Transverse colon (tissue), 4 donors: ENCODE data around the gene PRDM8.

Experiments used
- POLR2AphosphoS5 ChIP-seq, 3 donors: sonication (generic); formaldehyde crosslinking; IDR thresholded peaks; one replicate each; pipeline ENCODE4 v1.6.1; 2016; ENCODE audit warnings: antibody characterized with exemption in 3 of 3
- TF ChIP-seq, protein P1 (sequence below), 5 experiments: fragments of 200-600 bp in 3 of 5; fragments of 450-650 bp in 2 of 5; sonication (generic) in 3 of 5; IDR thresholded peaks; 1 replicate in 2 of 5; 2 replicates in 3 of 5; pipeline ENCODE4 v1.5.1; 2016 to 2017; ENCODE audit warnings: antibody characterized with exemption in 5 of 5, inconsistent platforms in 3 of 5, mild to moderate bottlenecking in 2 of 5, moderate library complexity in 1 of 5

- TF ChIP-seq, protein P1, sequence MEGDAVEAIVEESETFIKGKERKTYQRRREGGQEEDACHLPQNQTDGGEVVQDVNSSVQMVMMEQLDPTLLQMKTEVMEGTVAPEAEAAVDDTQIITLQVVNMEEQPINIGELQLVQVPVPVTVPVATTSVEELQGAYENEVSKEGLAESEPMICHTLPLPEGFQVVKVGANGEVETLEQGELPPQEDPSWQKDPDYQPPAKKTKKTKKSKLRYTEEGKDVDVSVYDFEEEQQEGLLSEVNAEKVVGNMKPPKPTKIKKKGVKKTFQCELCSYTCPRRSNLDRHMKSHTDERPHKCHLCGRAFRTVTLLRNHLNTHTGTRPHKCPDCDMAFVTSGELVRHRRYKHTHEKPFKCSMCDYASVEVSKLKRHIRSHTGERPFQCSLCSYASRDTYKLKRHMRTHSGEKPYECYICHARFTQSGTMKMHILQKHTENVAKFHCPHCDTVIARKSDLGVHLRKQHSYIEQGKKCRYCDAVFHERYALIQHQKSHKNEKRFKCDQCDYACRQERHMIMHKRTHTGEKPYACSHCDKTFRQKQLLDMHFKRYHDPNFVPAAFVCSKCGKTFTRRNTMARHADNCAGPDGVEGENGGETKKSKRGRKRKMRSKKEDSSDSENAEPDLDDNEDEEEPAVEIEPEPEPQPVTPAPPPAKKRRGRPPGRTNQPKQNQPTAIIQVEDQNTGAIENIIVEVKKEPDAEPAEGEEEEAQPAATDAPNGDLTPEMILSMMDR (IDR thresholded peaks at IDR 0.05) = no peak
- no peak for TF ChIP-seq POLR2AphosphoS5 (IDR thresholded peaks at IDR 0.05)
Observed at GRCh38 chr4:80189581-80189955, 7.7 kb upstream of the PRDM8 start.
